ENCODE measurements around the gene LGALS16.
"Not testable (repeated sequence)": the region's sequence is repeated elsewhere in the genome, so short reads cannot be mapped to it uniquely, and the experiment has no call there.

LGALS16 gene

DNA sequence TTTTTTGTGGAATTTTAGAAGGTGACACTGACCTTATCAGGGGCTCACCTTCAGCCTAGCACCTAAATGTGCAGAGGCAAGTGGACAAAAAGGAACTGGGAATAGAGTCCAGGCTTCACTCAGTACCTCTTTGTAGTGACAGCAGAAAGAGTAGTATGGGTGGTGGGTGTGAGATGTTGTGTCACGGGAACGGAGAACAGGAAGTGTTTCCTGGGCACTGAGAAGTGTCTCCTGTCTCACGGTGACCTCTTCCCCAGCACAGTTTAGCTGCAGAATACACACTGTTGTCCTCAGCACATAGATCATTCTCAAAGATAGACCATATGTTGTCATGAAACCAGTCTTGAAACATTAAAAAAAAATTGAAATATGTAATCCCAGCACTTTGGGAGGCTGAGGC is 31.0 kb downstream of the LGALS16 start:
- no peak overlapping the region for H3K4me3 ChIP-seq (ENCODE audit: low read length)
- TF ChIP-seq, protein P1, sequence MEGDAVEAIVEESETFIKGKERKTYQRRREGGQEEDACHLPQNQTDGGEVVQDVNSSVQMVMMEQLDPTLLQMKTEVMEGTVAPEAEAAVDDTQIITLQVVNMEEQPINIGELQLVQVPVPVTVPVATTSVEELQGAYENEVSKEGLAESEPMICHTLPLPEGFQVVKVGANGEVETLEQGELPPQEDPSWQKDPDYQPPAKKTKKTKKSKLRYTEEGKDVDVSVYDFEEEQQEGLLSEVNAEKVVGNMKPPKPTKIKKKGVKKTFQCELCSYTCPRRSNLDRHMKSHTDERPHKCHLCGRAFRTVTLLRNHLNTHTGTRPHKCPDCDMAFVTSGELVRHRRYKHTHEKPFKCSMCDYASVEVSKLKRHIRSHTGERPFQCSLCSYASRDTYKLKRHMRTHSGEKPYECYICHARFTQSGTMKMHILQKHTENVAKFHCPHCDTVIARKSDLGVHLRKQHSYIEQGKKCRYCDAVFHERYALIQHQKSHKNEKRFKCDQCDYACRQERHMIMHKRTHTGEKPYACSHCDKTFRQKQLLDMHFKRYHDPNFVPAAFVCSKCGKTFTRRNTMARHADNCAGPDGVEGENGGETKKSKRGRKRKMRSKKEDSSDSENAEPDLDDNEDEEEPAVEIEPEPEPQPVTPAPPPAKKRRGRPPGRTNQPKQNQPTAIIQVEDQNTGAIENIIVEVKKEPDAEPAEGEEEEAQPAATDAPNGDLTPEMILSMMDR (conservative IDR thresholded peaks at IDR 0.05; ENCODE audit: low read length) = no peak
- DNase-seq (ENCODE audit: low read depth) = no peak

DNA sequence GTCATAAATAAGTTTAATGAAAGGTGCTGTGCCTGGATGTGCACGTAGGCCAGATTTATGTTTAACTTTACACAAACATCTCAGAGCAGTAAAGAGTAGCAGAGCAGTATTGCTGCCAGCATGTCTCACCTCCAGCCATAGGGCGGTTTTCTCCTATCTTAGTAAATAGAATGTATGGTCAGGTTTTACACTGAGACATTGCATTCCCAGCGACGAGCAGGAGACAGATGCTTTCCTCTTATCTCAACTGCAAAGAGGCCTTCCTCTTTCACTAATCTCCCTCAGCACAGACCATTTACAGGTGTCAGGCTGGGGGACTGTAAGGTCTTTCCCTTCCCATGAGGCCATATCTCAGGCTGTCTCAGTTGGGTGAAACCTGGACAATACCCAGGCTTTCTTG is 32.9 kb downstream of the LGALS16 start:
- H3K4me3 ChIP-seq (ENCODE audit: low read length); DNase-seq (ENCODE audit: low read depth): not testable (repeated sequence)

DNA sequence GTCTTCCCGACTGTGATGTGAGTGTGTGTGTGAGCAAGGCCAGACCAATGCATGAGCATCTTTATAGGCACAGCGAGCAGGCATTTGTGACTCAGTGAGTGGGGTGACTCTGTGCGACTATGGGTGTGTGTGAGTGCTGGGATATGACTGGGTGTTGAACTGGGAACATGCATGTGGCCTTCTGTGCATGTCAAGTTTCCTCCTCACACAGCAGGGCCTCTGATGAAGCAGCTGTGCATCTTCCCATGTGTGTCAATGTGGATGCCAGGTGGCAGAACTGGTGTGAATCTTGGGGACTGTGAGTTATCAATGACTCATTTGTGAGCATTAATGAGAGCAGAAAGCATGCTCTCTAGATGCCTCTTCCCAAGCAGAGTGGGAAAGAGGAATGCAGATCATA is 36.5 kb downstream of the LGALS16 start:
- TF ChIP-seq, protein P1 (conservative IDR thresholded peaks at IDR 0.05; ENCODE audit: low read length) = no peak
- no peak overlapping the region for H3K4me3 ChIP-seq (ENCODE audit: low read length)
- DNase-seq (ENCODE audit: low read depth) = no peak

DNA sequence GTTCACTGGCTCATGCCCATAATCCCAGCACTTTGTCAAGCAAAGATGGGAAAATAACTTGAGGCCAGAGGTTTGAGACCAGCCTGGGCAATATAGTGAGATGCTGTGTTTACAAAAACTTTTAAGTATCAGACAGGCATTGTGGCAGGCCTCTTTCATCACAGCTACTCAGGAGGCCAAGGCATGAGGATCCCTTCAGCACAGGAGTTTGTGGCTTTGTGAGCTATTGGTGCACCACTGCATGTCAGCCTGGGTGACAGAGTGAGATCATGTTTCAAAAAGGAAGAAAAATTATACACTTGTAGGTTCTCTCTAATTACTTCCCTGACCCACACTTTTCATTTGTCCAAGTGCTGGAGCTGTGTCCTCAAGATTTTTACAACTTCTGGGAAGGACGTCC is 37.1 kb downstream of the LGALS16 start:
- DNase-seq (ENCODE audit: low read depth) = no peak
- TF ChIP-seq, protein P1 (conservative IDR thresholded peaks at IDR 0.05; ENCODE audit: low read length) = no peak
- no peak overlapping the region for H3K4me3 ChIP-seq (ENCODE audit: low read length)

- no peak for DNase-seq (ENCODE audit: low read depth)
- TF ChIP-seq, protein P1 (conservative IDR thresholded peaks at IDR 0.05; ENCODE audit: low read length) = no peak
- H3K4me3 ChIP-seq (ENCODE audit: low read length) = no peak overlapping the region
Observed at GRCh38 chr19:39695759-39696158, 40.0 kb downstream of the LGALS16 start.

DNA sequence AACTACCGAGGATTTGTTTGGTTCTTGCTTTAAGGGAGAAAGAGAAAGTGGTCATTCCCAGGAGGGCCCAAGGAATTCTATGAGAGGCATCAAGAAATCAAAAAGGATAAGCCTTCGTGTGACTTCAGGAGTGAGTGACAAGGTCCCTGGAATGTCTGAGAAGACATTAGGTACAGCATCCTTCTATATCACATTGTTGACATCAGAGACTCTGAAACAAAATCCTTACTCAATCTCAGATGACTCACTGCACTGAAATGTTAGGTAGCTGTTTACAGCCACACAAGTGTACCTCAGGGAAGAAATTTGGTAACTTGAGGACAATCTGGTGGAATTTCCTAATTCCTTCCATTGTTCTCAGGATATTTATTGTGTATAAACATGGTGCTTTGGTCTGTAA is 40.7 kb downstream of the LGALS16 start:
- peak; percentile 4 for DNase-seq (ENCODE audit: low read depth)

GRCh38 chr19:39698535-39698934 is 42.8 kb downstream of the LGALS16 start:
- no peak for DNase-seq (ENCODE audit: low read depth)
- TF ChIP-seq, protein P1 (conservative IDR thresholded peaks at IDR 0.05; ENCODE audit: low read length) = no peak
- H3K4me3 ChIP-seq (ENCODE audit: low read length) = no peak overlapping the region

More for the DNA sequence above, 40.7 kb downstream of the LGALS16 start:
- no peak overlapping the region for H3K4me3 ChIP-seq (ENCODE audit: low read length)
- TF ChIP-seq, protein P1 (conservative IDR thresholded peaks at IDR 0.05; ENCODE audit: low read length) = no peak

DNA sequence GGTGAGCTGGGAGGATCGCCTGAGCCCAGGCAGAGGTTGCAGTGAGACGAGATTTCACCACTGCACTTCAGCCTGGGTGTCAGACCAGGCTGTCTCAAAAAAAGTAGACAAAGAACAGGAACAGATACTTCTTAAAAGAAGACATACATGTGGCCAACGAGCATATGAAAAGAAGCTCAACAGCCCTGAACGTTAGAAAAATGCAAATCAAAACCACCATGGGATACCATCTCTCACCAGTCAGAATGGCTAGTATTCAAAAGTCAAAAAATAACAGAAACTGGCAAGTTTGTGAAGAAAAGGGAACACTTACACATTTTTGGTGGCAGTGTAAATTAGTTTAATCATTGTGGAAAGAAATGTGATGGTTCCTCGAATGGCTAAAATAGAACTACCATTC is 45.6 kb downstream of the LGALS16 start:
- H3K4me3 ChIP-seq (ENCODE audit: low read length) = no peak overlapping the region
- DNase-seq (ENCODE audit: low read depth) = no peak
- TF ChIP-seq, protein P1 (conservative IDR thresholded peaks at IDR 0.05; ENCODE audit: low read length) = no peak

All from AG10803 (cell line).